GM08714 (cell line): Measurements from ENCODE around the gene PEAR1.

Experiments
- H3K4me3 ChIP-seq: fragments of 200-500 bp; sonication (Bioruptor generic); 2 replicates; pipeline ENCODE4 v1.5.1; 2014; ENCODE audit warnings: mild to moderate bottlenecking, low read length, inconsistent platforms
- ZNF274 ChIP-seq: IDR thresholded peaks from 2 replicates; pipeline ENCODE4 v1.6.1; 2012; ENCODE audit warnings: mild to moderate bottlenecking, low read depth, low read length

Gene PEAR1

DNA sequence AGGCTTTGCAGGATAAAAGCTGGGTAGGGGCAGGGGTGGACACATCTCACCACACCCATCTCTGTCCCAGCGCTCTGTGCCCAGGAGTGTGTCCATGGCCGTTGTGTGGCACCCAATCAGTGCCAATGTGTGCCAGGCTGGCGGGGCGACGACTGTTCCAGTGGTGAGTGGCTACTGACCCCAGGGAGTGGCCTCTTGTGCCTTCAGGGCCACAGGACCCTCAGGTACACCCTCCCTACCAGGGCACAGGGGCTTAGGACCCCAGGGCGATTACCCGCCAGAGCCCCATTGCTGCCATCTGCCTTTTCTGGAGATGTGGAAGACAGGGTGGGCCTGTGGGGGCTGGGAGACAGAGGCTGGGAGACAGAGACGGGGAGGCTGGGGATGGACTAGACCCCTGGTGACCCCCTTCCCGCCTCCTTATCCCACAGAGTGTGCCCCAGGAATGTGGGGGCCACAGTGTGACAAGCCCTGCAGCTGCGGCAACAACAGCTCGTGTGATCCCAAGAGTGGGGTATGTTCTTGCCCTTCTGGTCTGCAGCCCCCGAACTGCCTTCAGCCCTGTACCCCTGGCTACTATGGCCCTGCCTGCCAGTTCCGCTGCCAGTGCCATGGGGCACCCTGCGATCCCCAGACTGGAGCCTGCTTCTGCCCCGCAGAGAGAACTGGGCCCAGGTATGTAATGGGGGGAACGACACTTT lies 12.8 kb downstream of the PEAR1 start:
- no peak overlapping the region for H3K4me3 ChIP-seq
- TF ChIP-seq ZNF274: no peak

DNA sequence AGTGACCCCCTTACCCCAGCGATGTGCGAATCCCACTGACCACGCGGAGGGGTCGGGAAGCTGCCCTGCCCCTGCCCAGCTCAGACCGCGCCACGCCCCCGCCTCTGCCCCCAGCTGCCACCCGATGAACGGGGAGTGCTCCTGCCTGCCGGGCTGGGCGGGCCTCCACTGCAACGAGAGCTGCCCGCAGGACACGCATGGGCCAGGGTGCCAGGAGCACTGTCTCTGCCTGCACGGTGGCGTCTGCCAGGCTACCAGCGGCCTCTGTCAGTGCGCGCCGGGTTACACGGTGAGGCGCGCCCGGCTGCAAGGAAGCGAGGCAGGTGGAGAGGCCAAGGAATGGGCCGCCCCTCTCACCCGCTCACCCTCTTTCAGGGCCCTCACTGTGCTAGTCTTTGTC lies 15.0 kb downstream of the PEAR1 start:
- TF ChIP-seq ZNF274: no peak
- H3K4me3 ChIP-seq: no peak overlapping the region

DNA sequence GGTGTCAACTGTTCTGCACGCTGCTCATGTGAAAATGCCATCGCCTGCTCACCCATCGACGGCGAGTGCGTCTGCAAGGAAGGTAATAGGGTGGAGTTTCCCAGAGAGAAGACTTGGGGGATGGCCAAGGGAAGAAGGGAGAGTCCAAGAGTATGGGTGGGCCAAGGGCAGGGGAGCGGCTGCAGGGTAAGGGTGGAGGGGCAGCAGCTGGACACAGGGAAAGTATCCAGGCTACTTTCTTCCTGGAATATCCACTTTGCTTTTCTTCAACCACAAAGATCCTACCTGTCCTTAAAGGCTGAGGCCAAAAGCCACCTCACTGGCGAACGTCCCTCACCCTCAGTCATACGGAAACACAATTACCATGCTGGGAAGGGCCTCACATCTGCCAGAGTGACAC lies 15.4 kb downstream of the PEAR1 start:
- H3K4me3 ChIP-seq: no peak overlapping the region
- TF ChIP-seq ZNF274: no peak

DNA sequence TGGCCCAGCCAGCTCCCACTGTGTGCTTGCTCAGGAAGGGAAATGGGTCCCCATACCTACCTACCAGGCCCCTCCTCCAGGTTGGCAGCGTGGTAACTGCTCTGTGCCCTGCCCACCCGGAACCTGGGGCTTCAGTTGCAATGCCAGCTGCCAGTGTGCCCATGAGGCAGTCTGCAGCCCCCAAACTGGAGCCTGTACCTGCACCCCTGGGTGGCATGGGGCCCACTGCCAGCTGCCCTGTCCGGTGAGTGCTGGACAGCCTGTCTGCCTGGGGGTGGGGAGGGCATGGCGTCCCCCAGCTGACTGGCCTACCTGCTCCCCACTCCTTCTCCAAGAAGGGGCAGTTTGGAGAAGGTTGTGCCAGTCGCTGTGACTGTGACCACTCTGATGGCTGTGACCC lies 16.2 kb downstream of the PEAR1 start:
- no peak overlapping the region for H3K4me3 ChIP-seq
- TF ChIP-seq ZNF274: no peak

DNA sequence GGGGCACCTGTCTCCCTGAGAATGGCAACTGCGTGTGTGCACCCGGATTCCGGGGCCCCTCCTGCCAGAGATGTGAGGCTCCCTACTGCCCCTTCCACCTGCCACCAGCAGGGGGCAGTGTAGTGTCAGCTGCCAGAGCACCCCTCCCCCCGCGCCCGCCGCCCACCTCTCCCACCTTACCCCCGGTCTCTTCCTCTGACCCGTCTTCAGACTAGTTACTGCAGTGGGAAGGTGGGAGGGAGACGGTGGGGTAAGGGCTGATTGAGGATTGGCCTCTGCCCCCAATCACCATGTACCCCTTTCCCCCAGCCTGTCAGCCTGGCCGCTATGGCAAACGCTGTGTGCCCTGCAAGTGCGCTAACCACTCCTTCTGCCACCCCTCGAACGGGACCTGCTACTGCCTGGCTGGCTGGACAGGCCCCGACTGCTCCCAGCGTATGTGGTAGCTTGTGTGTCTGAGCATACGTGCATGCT lies 16.8 kb downstream of the PEAR1 start:
- H3K4me3 ChIP-seq: no peak overlapping the region
- no peak for TF ChIP-seq ZNF274

DNA sequence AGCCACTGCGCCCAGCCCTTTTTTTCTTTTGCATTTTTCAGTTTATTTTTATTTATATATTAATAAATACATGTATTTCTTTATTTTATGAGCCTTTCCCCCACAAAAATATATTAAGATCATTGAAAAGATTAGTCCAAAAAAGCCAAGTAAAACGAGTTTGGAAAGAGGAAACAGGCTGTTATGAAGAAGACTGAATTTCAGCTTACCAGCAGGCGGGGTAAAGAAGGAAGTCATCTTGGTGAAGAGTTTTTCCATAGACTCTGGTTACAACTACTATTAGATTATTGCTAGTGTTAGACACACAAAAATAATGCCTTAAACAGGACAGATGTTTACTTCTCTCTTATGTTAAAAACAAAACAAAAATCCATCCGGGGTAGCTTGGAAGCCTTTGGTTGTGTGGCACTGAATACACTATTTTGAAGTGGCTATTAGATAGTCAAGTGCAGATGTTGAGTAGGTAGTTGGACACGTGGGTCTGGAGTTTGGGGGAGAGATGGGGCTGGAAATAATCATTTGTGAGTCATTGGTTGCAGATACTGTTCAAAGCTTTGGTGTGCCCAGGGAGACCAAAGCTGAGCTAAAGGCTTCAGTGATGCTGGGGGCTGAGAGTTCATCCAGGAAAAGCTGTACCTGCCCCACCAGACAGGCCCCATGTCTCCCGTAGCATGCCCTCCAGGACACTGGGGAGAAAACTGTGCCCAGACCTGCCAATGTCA lies 18.2 kb downstream of the PEAR1 start:
- no peak overlapping the region for H3K4me3 ChIP-seq
- TF ChIP-seq ZNF274: no peak

DNA sequence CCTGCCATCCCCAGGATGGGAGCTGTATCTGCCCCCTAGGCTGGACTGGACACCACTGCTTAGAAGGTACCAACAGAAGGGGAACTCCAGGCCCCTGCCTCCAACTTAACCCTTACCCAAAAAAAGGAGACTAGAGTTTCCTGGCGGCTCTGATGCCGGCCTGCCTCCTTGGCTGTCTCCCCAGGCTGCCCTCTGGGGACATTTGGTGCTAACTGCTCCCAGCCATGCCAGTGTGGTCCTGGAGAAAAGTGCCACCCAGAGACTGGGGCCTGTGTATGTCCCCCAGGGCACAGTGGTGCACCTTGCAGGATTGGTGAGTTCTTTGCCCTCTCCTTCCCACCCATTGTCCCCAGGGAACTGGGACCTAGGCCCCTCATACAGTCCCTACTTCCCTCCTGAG lies 18.8 kb downstream of the PEAR1 start:
- TF ChIP-seq ZNF274: no peak
- no peak overlapping the region for H3K4me3 ChIP-seq

DNA sequence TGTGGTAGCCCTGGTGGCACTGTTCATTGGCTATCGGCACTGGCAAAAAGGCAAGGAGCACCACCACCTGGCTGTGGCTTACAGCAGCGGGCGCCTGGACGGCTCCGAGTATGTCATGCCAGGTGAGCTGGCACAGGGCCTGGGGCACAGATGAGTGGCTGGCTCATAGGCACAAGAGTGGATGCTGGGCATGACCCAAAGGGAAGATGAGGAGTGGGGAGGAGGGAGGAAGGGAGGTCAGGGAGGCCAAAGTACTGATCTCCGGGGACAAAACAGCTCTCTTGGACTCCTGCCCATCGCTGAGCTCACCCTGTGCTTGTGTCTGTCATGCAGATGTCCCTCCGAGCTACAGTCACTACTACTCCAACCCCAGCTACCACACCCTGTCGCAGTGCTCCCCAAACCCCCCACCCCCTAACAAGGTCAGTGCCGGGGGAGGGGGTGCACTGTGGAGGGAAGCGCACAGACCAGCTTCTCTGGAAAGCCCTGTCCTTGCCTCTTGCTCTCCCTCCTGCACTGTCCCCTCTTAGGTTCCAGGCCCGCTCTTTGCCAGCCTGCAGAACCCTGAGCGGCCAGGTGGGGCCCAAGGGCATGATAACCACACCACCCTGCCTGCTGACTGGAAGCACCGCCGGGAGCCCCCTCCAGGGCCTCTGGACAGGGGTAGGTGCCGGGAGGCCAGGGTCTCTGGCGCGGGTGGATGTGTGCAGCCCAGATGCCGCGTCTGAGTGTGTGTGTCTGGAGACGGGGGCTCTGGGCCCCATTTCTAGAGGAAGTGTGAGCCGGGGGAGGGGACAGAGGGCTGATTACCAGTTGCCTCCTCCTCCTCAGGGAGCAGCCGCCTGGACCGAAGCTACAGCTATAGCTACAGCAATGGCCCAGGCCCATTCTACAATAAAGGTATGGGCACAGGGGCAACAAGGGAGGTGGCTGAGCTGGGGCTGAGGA lies 19.6 kb downstream of the PEAR1 start:
- H3K4me3 ChIP-seq: no peak overlapping the region
- no peak for TF ChIP-seq ZNF274

DNA sequence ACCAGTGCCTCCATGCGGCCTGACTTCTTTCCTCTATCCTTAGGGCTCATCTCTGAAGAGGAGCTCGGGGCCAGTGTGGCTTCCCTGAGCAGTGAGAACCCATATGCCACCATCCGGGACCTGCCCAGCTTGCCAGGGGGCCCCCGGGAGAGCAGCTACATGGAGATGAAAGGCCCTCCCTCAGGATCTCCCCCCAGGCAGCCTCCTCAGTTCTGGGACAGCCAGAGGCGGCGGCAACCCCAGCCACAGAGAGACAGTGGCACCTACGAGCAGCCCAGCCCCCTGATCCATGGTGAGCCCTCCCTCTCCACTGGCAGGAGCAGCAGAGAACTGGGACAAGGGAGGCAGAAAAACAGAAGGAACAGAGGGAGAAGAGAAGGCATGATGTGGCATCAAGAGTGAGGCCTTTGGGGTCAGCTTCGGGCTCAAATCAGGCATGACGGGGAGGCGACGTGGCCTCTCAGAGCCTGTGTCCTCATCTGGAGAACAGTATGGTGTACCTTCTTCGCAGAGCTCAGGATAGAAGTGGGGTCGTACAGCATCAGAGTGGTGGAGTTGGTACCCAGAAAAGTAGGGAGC lies 20.4 kb downstream of the PEAR1 start:
- H3K4me3 ChIP-seq: no peak overlapping the region
- no peak for TF ChIP-seq ZNF274

DNA sequence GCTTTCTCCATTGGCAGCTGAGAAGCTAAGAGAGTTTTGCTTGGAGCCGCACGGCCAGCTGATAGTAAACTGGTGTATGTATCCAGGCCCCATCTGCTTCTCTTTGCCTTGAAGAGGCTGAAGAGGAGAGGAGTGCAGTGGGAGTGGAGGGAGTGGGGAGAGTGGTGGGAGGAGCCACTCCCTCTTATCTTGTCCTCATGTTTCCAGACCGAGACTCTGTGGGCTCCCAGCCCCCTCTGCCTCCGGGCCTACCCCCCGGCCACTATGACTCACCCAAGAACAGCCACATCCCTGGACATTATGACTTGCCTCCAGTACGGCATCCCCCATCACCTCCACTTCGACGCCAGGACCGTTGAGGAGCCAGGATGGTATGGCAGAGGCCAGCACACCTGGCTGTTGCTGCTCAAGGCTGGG lies 20.9 kb downstream of the PEAR1 start:
- no peak overlapping the region for H3K4me3 ChIP-seq
- no peak for TF ChIP-seq ZNF274

DNA sequence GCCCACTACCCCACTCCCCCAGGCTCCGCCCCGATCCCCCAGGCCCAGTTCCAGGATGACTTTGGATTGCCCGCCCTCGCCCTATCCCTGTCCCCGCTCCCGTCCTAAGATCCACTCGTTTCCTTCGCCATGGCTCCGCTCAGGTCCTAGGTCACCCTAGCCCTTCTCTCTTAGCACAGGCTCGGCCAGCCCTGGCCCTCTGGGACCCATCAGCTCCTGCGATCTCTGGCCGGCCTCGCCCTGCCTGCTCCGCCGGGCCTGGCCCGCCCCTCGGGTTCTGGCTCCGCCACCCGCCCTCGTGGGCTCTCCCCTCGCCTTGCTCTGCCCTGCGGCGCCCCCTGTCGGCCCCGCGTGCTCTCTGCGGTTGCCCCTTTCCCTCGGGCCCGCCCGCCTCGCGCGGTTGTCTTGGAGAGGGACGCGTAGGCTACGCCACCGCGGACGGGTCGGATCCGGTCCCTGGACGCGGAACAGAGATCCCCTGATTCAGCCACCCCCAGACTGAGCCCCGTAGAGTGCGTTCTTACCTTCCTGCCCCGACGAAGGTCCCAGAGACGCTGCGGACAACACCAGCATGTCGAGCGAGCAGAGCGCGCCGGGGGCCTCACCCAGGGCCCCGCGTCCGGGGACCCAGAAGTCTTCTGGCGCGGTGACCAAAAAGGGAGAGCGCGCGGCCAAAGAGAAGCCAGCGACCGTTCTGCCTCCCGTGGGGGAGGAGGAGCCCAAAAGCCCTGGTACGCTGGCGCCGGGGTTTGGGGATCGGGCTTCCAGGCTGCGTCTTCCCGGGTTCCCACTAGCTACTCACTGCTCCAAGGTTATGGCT lies 26.9 kb downstream of the PEAR1 start, which contains the start of gene LRRC71:
TSS of gene LRRC71 (plus strand) at position 400 of the 820 bp plus-strand sequence. CDS start at position 572, 172 bp downstream.
- TF ChIP-seq ZNF274: no peak
- no peak within 1 kb of the TSS for H3K4me3 ChIP-seq

DNA sequence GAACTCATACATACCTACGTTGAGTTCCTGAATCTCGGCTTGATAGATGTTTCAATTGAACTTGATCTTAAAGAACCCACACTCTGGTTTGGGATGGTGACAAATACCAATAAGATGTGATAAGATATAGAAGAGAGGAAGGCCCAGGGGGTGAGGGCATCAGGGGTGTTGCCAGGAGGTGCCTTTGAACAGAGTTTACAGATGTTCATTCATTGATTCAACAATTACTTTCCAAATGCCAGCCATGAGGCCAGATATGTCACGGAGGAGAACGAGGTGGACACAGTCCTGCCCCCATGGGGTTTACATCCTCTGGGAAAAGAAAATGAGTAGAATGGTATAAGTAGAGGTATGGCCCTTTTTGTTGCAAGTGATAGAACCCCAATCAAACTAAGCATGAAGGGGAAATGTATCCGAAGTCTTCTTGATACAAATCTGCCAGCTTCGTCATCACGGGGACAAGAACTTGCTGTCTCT lies 27.6 kb downstream of the PEAR1 start:
- no peak for TF ChIP-seq ZNF274
- no peak overlapping the region for H3K4me3 ChIP-seq
